HG03565 (cell line): ENCODE measurements around the gene ZNF385C.

Experiments used
- ATAC-seq: cut with Tn5 transposase; IDR thresholded peaks from one replicate; pipeline ENCODE4 v1.9.1; 2021; ENCODE audit warnings: mild to moderate bottlenecking, moderate library complexity; ENCODE audit not compliant: unreplicated experiment

ZNF385C gene

DNA sequence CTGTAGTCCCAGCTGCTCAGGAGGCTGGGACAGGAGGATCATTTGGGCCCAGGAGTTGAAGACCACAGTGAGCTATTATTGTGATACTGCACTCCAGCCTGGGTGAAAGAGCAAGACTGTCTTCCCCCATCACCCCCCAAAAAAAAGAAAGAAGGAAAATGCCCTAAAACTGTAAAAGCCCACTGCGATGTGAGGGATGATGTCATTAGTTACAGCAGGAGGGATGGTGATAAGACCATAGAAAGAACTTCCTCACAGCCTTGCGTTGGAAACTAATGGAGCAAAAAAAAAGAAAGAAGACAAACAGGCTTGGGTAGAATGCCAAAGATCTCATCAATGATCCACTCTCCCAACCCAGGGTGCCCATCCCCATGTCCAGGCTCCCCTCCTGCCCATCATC, 18.7 kb downstream of the ZNF385C start:
- ATAC-seq, result no peak

DNA sequence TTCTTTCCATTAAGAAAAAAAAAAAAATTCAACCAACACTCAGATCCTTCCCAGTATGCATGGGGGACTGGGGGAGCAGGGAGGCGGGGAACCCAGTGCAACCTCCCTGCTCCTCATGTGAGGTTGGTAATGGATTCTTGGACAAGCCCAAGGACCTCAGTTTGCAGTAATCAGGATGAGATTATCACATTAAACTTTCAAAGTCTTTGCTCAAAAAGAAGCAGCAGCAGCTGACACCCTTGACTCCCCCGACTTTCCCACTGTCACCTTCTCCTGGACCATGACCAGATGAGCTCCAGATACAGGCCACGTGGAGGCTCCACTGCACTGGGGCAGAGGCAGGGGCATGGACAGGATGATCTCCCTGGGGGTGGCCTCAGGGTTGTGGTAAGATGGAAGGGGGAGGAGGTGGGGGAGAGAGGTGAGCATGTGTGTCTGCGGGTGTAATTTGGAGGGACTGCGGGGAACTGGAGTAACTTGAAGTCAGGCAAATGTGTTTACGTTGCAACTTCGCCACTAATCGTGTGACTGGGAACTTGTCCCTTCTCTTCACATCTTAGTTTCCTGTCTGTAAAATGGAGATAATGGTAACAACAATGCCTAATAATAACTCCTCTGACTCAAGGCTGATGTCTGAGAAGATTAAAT, 19.8 kb downstream of the ZNF385C start:
- ATAC-seq, result no peak

DNA sequence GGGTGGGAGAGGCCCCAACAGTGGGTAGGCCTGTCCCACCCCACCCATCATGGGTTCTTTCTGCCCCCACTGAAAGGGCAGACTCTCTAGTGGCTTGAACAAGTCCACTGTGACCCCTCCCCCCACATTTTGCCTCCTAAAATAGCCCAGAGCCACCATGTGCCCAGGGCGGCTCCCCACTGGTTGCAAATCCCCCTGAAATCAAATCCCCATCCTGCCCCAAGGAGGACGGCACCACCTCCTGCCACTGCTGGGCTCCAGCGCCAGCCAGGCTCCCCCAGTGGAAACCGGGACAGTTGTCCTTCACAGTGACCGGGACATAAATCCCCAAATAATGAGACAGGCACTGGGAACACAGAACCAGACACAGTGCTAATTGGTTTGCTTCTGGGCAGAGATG, 20.5 kb downstream of the ZNF385C start:
- ATAC-seq, result no peak

DNA sequence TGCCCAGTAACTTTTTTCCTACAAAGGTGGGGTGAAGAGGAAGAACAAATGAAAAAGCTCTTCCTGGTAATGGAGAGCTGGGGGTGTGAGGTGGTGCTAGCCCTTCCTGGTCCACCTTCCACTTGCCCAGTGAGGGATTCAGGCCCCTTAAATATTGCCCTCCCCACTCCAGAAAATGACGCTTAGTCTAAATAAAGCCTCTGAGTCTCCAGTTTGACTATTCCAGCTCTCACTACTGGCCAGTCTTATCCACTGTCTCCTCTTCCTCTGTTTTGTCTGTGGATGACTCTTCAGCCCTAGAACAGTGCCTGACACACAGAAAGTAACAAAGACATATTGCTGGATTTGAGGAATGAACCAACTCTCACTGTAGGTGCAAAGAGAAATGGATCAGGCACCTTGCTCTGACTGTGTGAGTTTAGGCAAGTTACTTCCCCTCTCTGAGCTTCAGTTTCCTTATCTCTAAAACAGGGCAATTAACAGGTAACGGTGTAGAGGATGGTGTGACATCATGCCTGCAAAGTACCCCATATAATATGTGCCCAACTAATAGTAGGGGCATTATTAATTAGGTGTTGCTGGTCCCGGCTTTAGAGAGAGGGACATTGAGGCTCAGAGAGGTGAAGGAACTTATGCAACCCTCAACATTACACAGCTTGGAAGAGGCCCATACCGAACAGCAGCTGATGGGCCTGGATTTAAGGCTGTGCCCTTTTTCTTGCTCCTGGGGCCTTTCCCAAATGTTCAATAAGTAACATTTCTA, 21.3 kb downstream of the ZNF385C start:
- no peak for ATAC-seq

DNA sequence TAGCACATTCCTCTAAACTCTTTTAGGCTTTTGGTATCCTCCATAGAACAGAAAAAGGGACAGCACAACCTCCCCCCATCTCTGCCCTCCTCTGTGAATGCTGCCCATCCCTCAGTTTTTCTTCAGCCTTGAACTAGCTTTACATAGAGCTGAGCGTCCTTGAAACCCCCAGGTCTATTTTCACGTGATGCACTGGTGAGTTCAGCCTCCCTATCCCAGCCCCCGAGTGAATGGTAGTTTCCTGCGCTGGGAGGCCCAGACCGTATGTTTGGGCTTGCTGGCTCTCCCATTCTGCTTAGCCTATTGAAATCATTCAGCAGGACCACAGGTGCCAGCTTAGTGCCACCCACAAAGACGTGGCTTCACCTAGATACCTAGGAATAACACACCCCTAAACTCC, 22.5 kb downstream of the ZNF385C start:
- no peak for ATAC-seq

DNA sequence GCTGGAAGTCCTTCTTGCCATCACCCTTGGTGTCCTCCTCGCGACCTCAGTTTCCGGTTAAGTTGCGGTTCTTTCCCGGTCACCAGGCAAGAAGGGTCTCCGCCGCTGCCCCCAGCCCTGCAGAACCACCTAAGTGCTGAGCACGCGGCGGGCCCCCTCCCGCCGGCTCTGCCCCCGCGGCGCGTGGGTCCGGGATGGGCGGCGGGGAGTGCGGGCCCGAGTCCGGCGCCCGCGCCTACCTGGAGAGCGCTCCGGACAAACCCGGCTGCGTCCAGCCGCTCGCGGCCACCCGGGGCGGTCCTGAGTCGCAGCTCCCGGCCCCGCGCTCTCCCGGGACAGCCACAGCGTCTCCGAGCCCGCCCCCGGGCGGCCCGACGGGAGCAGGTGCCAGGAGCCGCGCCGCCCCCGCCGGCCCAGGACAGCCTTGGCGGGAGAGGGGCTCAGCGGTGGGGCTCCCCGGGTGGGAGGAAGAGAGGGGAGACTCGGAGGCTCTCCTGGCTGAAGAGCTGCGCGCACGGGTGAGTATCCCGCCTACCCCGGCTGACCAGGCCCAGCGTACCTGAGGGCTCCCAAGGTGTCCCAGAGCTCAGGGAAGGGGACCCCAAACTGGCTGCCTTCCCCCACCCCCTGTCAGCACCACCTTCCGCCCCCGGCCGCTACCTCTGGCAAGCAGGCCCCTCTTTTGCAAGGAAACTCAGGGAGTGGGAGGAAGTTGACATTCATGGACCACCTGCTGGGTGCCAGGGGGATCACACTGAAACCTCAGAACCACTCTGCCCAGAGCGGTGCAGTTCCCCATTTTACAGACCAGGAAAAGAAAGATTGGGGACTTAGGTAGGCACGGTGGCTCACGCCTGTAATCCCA, 25.7 kb downstream of the ZNF385C start:
- no peak for ATAC-seq

DNA sequence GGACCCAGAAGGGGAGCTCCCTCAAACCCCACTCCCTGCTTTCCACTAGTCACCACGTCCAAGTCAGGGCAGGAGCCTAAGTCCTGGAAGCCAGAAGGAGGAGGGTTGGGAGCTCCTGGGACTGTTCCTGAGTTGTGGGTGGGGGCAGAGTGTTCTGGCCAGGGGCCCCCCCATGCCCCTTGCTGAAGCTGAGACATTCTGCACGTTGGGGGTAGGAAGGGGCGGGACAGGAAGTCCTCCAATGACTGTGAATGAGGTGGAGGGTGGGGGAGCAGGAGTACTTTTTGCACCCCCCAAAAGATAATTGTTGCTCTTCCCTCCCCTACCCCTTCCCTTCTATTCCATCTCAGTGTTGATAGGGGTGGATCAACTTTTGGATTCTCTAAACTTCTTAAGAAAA, 26.5 kb downstream of the ZNF385C start:
- ATAC-seq, result no peak

DNA sequence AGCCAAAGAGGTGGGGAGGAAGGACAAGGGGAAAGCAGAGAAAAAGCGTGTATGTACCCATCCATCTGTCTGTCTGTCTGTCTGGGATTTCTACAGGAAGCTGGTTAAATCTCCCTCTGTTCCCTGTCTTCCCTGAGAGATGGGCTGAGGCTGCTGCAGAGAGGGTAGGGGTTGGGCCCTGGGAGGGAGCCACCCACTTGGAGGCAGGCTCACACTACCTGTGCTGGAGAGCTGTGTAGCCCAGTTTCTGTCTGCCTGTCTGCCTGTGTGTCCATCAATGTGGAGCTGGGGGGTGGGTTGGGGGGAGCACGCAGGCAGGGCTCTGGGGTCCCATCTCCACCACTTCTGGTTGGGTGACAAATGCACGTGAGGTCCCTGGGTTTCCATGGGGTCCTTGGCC, 29.3 kb downstream of the ZNF385C start:
- no peak for ATAC-seq

DNA sequence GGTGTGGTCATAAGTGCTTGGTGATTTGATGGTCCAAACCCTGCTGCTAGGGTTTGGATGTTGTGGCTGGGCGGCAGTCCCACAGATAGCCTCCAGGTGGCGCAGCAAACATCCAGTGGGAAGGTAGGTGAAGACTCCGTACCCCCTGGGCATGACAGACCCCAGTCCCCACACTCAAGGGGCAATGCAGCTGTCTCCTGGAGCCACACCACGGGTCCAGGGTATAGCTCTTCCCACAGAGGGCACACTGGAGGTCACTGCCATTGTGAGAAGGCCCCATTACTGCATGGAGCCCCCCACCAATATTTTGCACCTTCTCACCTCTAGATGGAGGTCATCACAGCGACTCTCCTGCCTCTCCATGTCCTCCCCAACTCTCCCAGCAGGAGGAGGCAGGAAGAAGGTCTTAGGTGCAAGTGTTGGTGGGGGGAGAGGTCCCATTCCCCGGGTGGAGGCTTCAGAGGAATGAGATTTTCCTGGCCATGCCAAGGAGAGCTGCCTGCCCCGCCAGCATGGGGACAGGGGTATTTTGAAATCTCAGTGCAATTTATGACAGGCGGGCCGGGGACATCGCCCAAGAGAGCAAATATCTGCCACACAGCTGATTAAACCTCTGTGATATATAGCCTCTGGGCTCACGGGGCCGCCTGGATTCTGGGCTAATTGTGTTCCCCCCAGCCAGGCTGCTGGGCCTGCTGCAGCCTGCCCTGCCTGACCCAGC, 30.7 kb downstream of the ZNF385C start:
- ATAC-seq, result no peak

DNA sequence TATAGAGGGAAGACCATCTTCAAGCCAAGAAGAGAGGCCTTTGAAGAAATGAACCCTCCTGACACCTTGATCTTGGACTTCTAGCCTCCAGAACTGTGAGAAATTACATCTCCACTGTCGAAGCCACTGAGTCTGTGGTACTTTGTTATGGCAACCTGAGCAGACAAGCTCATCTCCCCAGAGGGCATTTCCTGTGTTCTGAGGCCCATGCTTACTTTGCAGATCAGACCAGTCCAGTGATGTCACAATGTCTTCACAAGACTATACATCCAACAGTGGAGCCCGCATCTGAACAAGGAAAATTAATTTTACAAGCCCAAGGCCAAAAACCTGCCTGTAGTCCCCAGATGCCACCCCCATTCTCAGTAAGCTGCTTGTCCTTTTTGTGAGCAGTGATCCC, 33.1 kb downstream of the ZNF385C start:
- ATAC-seq, result no peak

DNA sequence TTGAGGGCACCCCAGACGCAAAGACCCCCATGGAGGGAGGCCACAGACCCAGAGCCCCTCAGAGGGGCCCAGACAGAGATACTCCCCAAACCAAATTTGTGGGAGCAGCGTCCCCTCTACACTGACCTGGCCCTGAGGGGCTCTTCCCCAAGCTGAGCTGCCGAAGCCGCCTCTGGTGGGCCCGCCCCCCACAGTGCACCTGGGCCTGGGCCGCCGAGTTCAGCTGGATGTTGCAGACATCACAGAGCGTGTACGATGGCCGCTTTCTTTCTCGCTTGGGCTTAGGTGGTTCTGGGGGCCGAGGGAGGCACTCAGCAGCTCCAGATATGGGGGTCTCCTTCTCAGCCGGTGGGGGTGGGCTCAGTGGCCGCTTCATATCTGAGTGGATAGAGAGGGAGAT, 35.6 kb downstream of the ZNF385C start:
- ATAC-seq, result no peak

DNA sequence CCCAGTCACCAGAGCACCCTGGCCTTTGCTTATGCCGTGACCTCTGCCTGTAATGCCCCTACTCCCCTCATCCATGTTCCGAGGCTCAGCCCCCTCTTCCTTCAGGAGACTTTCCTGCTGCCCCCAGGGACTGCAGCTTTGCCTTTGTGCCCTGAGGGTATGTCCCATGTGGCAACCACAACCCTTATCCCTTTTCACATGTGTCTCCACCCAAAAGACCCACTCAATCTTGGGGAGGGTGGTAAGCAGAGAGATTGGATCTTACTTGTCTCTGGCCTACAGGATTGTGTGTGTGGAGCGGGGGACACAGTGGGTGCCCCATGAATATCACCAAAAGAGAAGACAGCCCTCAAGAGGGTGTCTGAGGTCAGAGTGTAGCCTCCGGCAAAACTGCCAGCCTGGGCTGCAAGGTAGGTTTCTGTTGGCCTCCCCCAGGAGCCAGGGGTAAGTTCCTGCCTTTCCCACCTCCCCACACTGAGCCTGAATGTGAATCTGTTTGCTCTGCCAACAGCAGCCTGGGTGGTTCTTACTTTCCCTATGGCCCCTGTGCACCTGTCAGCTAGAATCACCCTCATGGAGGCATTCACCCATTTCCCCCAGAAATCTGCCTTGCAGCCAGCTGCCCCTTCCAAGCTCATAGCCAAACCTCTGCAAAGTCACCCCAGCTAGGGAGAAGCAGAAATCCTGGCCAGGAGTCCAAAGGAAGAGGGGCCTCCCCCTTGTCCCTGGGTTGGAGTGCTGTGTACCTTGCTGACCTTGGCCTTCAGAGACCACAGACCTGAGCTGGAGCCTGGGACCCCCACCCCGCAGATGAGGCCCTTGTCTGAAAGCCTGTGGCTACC, 36.4 kb downstream of the ZNF385C start:
- no peak for ATAC-seq

DNA sequence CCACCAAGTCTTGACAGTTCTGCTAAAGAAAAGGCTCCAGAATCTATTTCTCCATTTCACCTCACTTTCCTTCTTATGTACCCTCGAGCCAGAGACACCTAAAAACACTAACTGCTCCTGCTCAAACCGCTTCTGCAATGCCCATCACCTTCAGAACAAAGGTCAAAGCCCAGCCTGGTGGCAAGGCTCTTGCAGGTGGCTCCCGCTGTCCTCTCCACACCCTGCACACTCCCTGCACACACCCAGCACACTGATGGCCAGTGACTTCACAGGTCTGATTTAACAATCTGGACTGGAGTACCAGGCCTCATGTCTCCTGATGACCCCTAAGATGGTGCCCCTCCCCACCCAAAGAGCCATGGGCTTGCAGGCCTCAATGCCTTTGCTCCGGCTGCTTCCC, 38.0 kb downstream of the ZNF385C start:
- ATAC-seq, result no peak

DNA sequence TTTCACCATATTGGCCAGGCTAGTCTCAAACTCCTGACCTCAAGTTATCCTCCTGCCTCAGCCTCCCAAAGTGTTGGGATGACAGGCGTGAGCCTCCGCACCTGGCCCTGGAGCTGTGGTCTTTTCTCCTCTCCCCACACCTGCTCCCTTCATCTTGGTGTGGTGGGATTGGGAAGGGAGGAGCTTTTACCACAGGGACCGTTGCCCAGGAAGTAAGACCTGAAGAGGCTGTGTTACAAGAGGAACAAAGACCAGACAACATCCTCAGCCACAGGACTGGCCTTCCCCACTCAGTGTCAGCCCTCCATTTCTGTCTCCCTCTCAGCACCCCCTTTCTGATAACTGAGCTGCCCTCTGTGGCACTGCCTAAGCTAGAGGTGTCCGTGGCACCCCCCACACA, 38.5 kb downstream of the ZNF385C start:
- ATAC-seq, result no peak

DNA sequence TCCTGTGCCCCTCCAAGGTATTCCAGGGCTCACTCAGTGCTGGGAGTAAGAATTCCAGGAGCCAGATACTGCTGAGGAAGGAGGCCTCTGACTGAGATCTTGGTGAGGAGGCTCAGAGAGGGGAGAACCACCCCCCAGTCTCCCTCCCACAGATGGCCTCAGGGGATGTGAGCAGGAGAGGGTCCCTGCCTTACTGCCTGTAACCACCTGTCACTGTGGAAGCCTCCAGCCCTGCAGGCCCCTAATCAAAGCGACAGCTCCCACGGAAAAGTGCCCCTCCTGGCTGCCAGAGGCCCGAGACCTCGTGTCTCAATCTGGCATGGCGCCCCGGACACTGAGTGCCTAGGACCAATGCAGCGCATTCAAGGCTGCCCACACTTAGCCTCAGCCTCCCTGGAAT, 40.2 kb downstream of the ZNF385C start:
- ATAC-seq, result no peak

DNA sequence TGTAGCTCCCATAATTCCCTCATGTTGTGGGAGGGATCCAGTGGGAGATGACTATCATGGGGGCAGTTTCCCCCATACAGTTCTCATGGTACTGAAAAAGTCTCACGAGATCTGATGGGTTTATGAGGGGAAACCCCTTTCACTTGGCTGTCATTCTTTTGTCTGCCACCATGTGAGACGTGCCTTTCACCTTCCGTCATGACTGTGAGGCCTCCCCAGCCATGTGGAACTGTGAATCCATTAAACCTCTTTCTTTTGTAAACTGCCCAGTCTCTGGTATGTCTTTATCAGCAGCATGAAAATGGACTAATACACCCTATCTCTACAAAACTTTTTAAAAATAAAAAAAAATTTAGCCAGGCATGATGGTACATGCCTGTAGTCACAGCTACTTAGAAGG, 41.6 kb downstream of the ZNF385C start:
- no peak for ATAC-seq

DNA sequence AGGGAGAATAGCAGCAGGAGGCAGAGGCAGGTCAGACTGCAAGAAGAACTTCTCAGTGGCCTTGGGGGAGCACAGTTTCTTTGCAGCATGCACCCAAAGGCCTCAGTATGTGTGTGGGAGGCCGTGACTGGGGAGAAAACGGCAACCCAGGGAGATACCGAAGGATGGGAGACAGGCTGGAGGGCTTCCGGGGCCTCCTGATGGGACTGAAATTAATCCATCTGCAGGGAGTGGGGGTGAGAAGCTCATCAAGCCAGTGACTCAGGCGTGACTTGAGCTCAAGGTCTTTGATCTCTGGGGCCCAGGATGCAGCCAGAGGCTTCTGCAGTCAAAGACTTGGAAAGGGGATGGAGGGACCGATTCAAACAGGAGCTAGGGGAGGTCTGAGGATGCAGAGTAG, 42.8 kb downstream of the ZNF385C start:
- ATAC-seq, result no peak

DNA sequence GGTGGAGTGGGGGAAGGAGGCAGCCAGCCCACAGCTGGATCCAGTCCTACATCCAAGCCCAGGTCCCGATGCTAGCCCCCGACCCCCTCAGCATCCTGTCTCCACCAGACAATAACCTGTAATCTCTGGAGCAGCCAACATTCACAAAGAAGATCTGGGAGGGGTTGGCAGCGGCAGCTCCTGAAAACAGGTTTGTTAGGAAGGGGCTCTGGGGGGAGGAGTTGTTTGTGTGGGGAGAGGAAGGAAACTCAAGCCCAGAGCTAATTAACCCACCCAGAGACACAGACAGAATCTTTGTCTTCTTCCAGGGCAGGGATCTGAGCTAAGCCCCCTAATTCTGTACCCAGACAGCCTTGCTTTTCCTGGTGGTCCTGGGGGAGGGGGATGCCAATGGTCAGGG, 43.2 kb downstream of the ZNF385C start:
- no peak for ATAC-seq

DNA sequence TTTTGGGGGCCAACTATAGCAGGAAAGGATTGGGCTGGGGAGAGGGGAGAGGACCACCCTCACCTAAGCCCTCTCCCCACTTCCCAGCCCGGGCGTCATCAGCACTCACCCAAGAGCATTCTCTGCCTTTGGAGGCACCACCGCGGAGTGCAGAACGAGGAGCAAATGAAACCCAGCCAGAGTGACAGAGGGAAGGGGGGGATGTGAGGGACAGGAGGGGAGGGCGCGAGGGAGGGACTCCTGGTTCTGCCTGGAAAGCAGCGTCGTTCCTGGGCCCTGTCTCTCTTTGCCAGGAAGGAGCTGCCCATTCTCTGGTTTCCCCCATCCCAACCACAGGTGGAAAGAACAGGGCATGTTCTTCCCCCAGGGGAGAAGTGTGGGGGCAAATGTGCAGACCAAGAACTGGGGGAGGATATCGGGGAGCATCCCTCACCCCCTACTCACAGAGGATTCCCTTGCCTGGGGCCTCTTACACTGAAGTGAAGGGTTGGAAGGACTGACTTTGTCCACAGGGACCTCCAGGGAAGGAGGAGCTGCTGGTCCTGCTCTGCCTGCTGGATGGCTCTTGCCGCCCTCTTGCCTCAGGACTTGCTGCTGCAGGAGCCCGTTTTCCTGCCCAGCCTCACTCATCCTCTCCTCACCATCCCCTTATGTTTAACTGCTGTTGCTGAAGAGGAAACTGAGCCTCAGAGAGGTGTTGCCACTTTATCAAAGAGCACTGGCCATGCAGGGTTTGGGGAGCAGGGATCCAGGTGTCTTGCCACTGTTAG, 44.4 kb downstream of the ZNF385C start:
- no peak for ATAC-seq
